HepG2 (cell line): ENCODE data around the gene PRDX3. TPM values are rescaled to one million over a fixed set of nuclear protein-coding genes. Genes with fewer than 3 reads are reported as not detected.

Source experiments
- ATAC-seq: fragments of 200-7000 bp; cut with Tn5 transposase; 3 replicates; pipeline ENCODE4 v1.9.1; 2020; ENCODE audit warnings: mild to moderate bottlenecking, moderate library complexity
- BruUV-seq: library from RNA; stranded (reverse); fragments of 400-500 nt; replicated peaks from 2 replicates; lab custom pipeline; 2021; lab: Mats Ljungman, UMichigan
- CTCF ChIA-PET: fragments of 300-600 bp; formaldehyde crosslinking; extraction: SDS; loops from one replicate; lab custom pipeline; 2021; ENCODE audit warnings: low total read pairs, inconsistent platforms, low intra/inter-chr PET ratio; lab: Yijun Ruan, JAX
- POLR2A ChIA-PET: fragments of 350-600 bp; sonication (Branson Sonifier 250); formaldehyde crosslinking; loops from one replicate; lab custom pipeline; 2020; ENCODE audit warnings: antibody characterized with exemption, inconsistent platforms; lab: Yijun Ruan, JAX
- DNase-seq: peaks from one replicate; pipeline ENCODE4 v3.0.0-alpha.2; 2015; ENCODE audit warnings: low spot score
- FAIRE-seq: peaks from 3 replicates; lab custom pipeline; 2011; peaks lifted over from hg19 to GRCh38; lab: Jason Lieb, UNC
- H2AFZ ChIP-seq: one replicate; pipeline ENCODE4 v1.6.1; 2011; ENCODE audit warnings: low read length, inconsistent platforms
- H3K27ac ChIP-seq: fragments of 300-600 bp; 3 replicates; pipeline ENCODE4 v1.8.0; 2011; ENCODE audit warnings: mixed run types, mild to moderate bottlenecking, mixed read lengths, low read length, inconsistent platforms; ENCODE audit not compliant: insufficient read depth; ENCODE audit errors: extremely low read length
- H3K27me3 ChIP-seq, 2 experiments: fragments of 200-600 bp in 1 of 2; 2 replicates in 1 of 2; 3 replicates in 1 of 2; pipeline versions ENCODE4 v1.6.0 to v1.8.0; 2011; ENCODE audit warnings: low read length in 2 of 2, mild to moderate bottlenecking in 2 of 2, moderate library complexity in 2 of 2, inconsistent platforms in 1 of 2; ENCODE audit not compliant: insufficient read depth in 2 of 2, control insufficient read depth in 1 of 2
- H3K36me3 ChIP-seq, 2 experiments: fragments of 200-600 bp in 1 of 2; replicated peaks in 1 of 2; 2 replicates in 1 of 2; 3 replicates in 1 of 2; pipeline versions ENCODE4 v1.5.1 to v1.8.0; 2011; ENCODE audit warnings: low read length in 2 of 2, inconsistent platforms in 1 of 2; ENCODE audit not compliant: insufficient read depth in 2 of 2, control insufficient read depth in 1 of 2
- H3K4me1 ChIP-seq: 2 replicates; pipeline ENCODE4 v1.5.1; 2012; ENCODE audit warnings: low read length, inconsistent platforms; ENCODE audit not compliant: insufficient read depth
- H3K4me2 ChIP-seq: 2 replicates; pipeline ENCODE4 v1.6.0; 2011; ENCODE audit warnings: low read depth, low read length, inconsistent platforms
- H3K4me3 ChIP-seq, 3 experiments: fragments of 200-600 bp in 1 of 3; sonication (generic), shearing (Covaris generic) in 1 of 3; replicated peaks in 1 of 3; 2 replicates each; pipeline ENCODE4 v1.5.1; 2011 to 2016; ENCODE audit warnings: low read length in 3 of 3, inconsistent platforms in 2 of 3, low read depth in 2 of 3, mild to moderate bottlenecking in 2 of 3, control low read depth in 1 of 3, mixed read lengths in 1 of 3; ENCODE audit not compliant: insufficient read depth in 1 of 3
- H3K79me2 ChIP-seq: one replicate; pipeline ENCODE4 v1.6.1; 2011; ENCODE audit warnings: low read length, inconsistent platforms; ENCODE audit not compliant: insufficient read depth
- H3K9ac ChIP-seq: 2 replicates; pipeline ENCODE4 v1.6.0; 2011; ENCODE audit warnings: mild to moderate bottlenecking, low read depth, low read length, inconsistent platforms; ENCODE audit not compliant: insufficient read depth
- H3K9me3 ChIP-seq: 2 replicates; pipeline ENCODE4 v1.5.1; 2012; ENCODE audit warnings: mild to moderate bottlenecking, low read length
- H4K20me1 ChIP-seq: 2 replicates; pipeline ENCODE4 v1.6.0; 2011; ENCODE audit warnings: inconsistent platforms, mild to moderate bottlenecking, low read length, moderate library complexity; ENCODE audit not compliant: insufficient read depth
- RBFOX2 ChIP-seq: fragments of 200-400 bp; formaldehyde crosslinking; IDR thresholded peaks from 2 replicates; pipeline ENCODE4 v1.6.1; 2017; ENCODE audit warnings: low read depth, mild to moderate bottlenecking, low read length
- RELA ChIP-seq: sonication (generic); formaldehyde crosslinking; IDR thresholded peaks from 2 replicates; pipeline ENCODE4 v1.4.0; 2020; ENCODE audit warnings: missing genetic modification reagents
- ZMYM2 ChIP-seq: sonication (generic); formaldehyde crosslinking; IDR thresholded peaks from 2 replicates; pipeline ENCODE4 v1.8.0; 2022; ENCODE audit warnings: mild to moderate bottlenecking, missing genetic modification reagents
- ZNF121 ChIP-seq: sonication (generic); formaldehyde crosslinking; IDR thresholded peaks from 2 replicates; pipeline ENCODE4 v1.5.0; 2020; ENCODE audit warnings: mild to moderate bottlenecking, missing genetic modification reagents
- WGBS: methylation state at CpG from one replicate; pipeline ENCODE4 v1.1.6; 2017; ENCODE audit warnings: low lambda C conversion rate; 5-methylcytosine and 5-hydroxymethylcytosine counted together
- in situ Hi-C: cut with HindIII; loops from 2 replicates; pipeline ENCODE4 v1.10.0; 2017; ENCODE audit warnings: low pct_unique_long_range_greater_than_20kb; ENCODE audit not compliant: extremely low pct_ligation_motif_present
- intact Hi-C: fragments of 100-400 bp; cut with micrococcal nuclease; formaldehyde crosslinking; loops from one replicate; pipeline ENCODE4 v1.10.0; 2022; ENCODE audit not compliant: unreplicated experiment
- polyA plus RNA-seq, 8 experiments: library from polyadenylated mRNA; depleted of rRNA in 3 of 8; stranded (reverse) in 7 of 8; unstranded in 1 of 8; fragments of >200 nt; fragmentation: Illumina TruSeq in 4 of 8; extraction: Trizol in 4 of 8; gene quantifications; 2 replicates each; pipeline versions ENCODE4 v1.2.1 to v1.2.3, GENCODE V29; 2011 to 2016; ENCODE audit warnings: low read depth in 4 of 8, missing spikeins in 1 of 8, mixed read lengths in 1 of 8; ENCODE audit not compliant: insufficient read depth in 1 of 8
- total RNA-seq, 5 experiments: library from RNA; depleted of rRNA; stranded (reverse); fragments of >200 nt; fragmentation: Illumina TruSeq; extraction: Trizol; gene quantifications; 2 replicates each; pipeline ENCODE4 v1.2.3, GENCODE V29; 2016; ENCODE audit warnings: low read depth in 1 of 5

The PRDX3 gene
- total and polyA plus RNA-seq, 2 of the 13 experiments (the other 11 are each of a cell fraction or from before 2014, with no cell fraction given), result 407 to 565 TPM

DNA sequence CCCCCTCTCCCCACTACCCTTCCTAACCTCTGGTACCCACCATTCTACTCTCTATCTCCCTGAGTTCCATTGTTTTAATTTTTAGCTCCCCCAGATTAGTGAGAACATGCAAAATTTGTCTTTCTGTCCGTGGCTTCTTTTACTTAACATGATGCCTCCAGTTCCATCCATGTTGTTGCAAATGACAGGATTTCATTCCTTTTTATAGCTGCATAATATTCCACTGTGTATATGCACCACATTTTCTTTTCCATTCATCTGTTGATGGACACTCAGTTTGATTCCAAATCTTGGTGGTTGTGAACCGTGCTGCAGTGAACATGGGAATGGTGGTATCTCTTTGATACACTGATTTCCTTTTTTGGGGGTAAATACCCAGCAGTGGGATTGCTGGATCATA, 52.7 kb downstream of the PRDX3 start:
- Histone ChIP-seq H3K9me3 (no peaks in the 10 kb centered on the region), H3K4me2 (no peak overlapping the region), H2AFZ (no peak overlapping the region), H4K20me1 (no peaks in the 10 kb centered on the region), H3K79me2 (no peaks in the 10 kb centered on the region), H3K9ac (no peak overlapping the region), H3K27me3 (no peaks in the 10 kb centered on the region), H3K4me3 (no peak overlapping the region), H3K36me3 (peaks cover 14 to 56% of the 10 kb centered on the region in 2 experiments), H3K4me1 (peaks cover 23% of the 10 kb centered on the region), H3K27ac (no peak overlapping the region)
- no peak for FAIRE-seq
- ATAC-seq, result no peak
- 95% methylated on average over 2 of the region's 2 CpGs for WGBS
- BruUV-seq, result no TSS peak
- POLR2A ChIA-PET, result no interaction called here
- in situ Hi-C loops, result no loop called here
- intact Hi-C loops, result no loop called here
- CTCF ChIA-PET, result no interaction called here
- TF ChIP-seq RBFOX2, result no peak
- no peak for DNase-seq

DNA sequence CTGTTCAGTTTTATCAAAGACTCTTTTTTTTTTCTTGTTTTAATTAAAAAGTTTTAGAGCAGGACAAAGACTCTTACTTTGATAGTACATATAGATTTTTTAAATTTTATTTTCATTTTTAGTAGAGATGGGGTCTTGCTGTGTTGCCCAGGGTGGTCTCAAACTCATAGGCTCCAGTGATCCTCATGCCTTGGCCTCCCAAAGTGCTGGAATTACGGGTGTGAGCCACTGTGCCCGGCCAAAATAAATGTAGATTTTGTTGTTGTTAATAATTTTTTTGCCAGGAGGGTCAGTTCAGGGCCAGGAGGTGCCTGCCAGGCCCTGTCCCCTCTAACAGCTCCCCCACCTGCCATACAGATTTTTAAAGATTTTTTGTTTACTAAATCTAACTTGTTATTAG, 57.7 kb downstream of the PRDX3 start:
- Histone ChIP-seq H4K20me1 (no peaks in the 10 kb centered on the region), H3K27me3 (no peaks in the 10 kb centered on the region), H3K27ac (peak overlapping the region; percentile 95), H2AFZ (no peak overlapping the region), H3K4me3 (peak overlapping the region in 1 of 3 experiments; percentile 23; a peak in 1 of 6 replicates), H3K4me2 (peak overlapping the region; percentile 46), H3K79me2 (no peaks in the 10 kb centered on the region), H3K9ac (peak overlapping the region; percentile 65), H3K9me3 (no peaks in the 10 kb centered on the region), H3K36me3 (peaks cover 7 to 31% of the 10 kb centered on the region in 2 experiments), H3K4me1 (peaks cover 54% of the 10 kb centered on the region)
- FAIRE-seq (no peak), ATAC-seq (no peak), DNase-seq (no peak)
- 62% methylated on average over 2 of the region's 2 CpGs for WGBS
- CTCF ChIA-PET, result no interaction called here
- POLR2A ChIA-PET, result interaction anchor here (0.8 to 6.4 kb wide), 14 partner anchors 9 to 133 kb away, joined by 3 to 40 read pairs (median 4); partner anchors contain the start of genes DENND10, EIF3A and SFXN4
- BruUV-seq, result TSS peak; percentile 58
- intact Hi-C loops, result loop anchor here (2.0 to 5.0 kb wide), 3 partner anchors 40 to 88 kb away; partner anchors contain the start of genes EIF3A and PRDX3
- no peak for TF ChIP-seq RELA (CRISPR knock-in tag)
- TF ChIP-seq ZMYM2 (CRISPR knock-in tag), result peak; percentile 36; the same call in 1 of the 2 replicates
- TF ChIP-seq ZNF121 (CRISPR knock-in tag), result peak; percentile 87; the same call in 1 of the 2 replicates
- in situ Hi-C loops, result no loop called here
